WTC11 (cell line): ENCODE data around the gene LTV1.

Source experiments
- KAT7 ChIP-seq: sonication (generic); formaldehyde crosslinking; IDR thresholded peaks from 2 replicates; pipeline ENCODE4 v1.8.1; 2023; ENCODE audit warnings: missing genetic modification reagents, mild to moderate bottlenecking, borderline replicate concordance
- NFYB ChIP-seq: sonication (generic); formaldehyde crosslinking; conservative IDR thresholded peaks from 2 replicates; pipeline ENCODE4 v1.8.0; 2022; ENCODE audit warnings: low read depth, missing genetic modification reagents
- TP53 ChIP-seq: sonication (generic); formaldehyde crosslinking; IDR thresholded peaks from 2 replicates; pipeline ENCODE4 v1.8.1; 2023; ENCODE audit warnings: mild to moderate bottlenecking, missing genetic modification reagents
- TF ChIP-seq, protein P1 (sequence below): fragments of 200-600 bp; IDR thresholded peaks from 2 replicates; pipeline ENCODE4 v1.8.0; 2022; ENCODE audit warnings: antibody characterized with exemption
- TF ChIP-seq, protein P2 (sequence below): sonication (generic); formaldehyde crosslinking; IDR thresholded peaks from 2 replicates; pipeline ENCODE4 v1.8.1; 2022; ENCODE audit warnings: mild to moderate bottlenecking, missing genetic modification reagents, moderate library complexity, borderline replicate concordance
- TF ChIP-seq, protein P3 (sequence below): sonication (generic); formaldehyde crosslinking; IDR thresholded peaks from 2 replicates; pipeline ENCODE4 v1.8.1; 2023; ENCODE audit warnings: mild to moderate bottlenecking, missing genetic modification reagents
- TF ChIP-seq, protein P4 (sequence below): sonication (generic); formaldehyde crosslinking; IDR thresholded peaks from 2 replicates; pipeline ENCODE4 v1.8.0; 2023; ENCODE audit warnings: missing genetic modification reagents, mild to moderate bottlenecking, borderline replicate concordance

DNA sequence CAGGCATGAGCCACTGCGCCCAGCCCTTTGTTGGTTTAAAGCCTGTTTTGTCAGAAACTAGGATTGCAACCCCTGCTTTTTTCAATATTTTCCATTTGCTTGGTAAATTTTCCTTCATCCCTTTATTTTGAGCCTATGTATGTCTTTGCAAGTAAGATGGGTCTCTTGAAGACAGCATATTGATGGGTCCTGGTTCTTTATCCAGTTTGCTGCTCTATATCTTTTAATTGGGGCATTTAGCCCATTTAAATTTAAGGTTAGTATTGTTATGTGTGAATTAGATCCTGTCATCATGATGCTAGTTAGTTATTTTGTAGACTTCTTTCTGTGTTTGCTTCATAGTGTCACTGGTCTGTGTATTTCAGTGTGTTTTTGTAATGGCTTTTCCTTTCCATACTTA, 67.9 kb downstream of the LTV1 start:
- TF ChIP-seq, protein P1, sequence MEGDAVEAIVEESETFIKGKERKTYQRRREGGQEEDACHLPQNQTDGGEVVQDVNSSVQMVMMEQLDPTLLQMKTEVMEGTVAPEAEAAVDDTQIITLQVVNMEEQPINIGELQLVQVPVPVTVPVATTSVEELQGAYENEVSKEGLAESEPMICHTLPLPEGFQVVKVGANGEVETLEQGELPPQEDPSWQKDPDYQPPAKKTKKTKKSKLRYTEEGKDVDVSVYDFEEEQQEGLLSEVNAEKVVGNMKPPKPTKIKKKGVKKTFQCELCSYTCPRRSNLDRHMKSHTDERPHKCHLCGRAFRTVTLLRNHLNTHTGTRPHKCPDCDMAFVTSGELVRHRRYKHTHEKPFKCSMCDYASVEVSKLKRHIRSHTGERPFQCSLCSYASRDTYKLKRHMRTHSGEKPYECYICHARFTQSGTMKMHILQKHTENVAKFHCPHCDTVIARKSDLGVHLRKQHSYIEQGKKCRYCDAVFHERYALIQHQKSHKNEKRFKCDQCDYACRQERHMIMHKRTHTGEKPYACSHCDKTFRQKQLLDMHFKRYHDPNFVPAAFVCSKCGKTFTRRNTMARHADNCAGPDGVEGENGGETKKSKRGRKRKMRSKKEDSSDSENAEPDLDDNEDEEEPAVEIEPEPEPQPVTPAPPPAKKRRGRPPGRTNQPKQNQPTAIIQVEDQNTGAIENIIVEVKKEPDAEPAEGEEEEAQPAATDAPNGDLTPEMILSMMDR: no peak
- TF ChIP-seq TP53 (no peak), NFYB (CRISPR knock-in tag) (no peak), KAT7 (CRISPR knock-in tag) (no peak)
- TF ChIP-seq, protein P2, sequence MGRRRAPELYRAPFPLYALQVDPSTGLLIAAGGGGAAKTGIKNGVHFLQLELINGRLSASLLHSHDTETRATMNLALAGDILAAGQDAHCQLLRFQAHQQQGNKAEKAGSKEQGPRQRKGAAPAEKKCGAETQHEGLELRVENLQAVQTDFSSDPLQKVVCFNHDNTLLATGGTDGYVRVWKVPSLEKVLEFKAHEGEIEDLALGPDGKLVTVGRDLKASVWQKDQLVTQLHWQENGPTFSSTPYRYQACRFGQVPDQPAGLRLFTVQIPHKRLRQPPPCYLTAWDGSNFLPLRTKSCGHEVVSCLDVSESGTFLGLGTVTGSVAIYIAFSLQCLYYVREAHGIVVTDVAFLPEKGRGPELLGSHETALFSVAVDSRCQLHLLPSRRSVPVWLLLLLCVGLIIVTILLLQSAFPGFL (CRISPR knock-in tag): no peak
- TF ChIP-seq, protein P3, sequence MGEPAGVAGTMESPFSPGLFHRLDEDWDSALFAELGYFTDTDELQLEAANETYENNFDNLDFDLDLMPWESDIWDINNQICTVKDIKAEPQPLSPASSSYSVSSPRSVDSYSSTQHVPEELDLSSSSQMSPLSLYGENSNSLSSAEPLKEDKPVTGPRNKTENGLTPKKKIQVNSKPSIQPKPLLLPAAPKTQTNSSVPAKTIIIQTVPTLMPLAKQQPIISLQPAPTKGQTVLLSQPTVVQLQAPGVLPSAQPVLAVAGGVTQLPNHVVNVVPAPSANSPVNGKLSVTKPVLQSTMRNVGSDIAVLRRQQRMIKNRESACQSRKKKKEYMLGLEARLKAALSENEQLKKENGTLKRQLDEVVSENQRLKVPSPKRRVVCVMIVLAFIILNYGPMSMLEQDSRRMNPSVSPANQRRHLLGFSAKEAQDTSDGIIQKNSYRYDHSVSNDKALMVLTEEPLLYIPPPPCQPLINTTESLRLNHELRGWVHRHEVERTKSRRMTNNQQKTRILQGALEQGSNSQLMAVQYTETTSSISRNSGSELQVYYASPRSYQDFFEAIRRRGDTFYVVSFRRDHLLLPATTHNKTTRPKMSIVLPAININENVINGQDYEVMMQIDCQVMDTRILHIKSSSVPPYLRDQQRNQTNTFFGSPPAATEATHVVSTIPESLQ: no peak
- TF ChIP-seq, protein P4, sequence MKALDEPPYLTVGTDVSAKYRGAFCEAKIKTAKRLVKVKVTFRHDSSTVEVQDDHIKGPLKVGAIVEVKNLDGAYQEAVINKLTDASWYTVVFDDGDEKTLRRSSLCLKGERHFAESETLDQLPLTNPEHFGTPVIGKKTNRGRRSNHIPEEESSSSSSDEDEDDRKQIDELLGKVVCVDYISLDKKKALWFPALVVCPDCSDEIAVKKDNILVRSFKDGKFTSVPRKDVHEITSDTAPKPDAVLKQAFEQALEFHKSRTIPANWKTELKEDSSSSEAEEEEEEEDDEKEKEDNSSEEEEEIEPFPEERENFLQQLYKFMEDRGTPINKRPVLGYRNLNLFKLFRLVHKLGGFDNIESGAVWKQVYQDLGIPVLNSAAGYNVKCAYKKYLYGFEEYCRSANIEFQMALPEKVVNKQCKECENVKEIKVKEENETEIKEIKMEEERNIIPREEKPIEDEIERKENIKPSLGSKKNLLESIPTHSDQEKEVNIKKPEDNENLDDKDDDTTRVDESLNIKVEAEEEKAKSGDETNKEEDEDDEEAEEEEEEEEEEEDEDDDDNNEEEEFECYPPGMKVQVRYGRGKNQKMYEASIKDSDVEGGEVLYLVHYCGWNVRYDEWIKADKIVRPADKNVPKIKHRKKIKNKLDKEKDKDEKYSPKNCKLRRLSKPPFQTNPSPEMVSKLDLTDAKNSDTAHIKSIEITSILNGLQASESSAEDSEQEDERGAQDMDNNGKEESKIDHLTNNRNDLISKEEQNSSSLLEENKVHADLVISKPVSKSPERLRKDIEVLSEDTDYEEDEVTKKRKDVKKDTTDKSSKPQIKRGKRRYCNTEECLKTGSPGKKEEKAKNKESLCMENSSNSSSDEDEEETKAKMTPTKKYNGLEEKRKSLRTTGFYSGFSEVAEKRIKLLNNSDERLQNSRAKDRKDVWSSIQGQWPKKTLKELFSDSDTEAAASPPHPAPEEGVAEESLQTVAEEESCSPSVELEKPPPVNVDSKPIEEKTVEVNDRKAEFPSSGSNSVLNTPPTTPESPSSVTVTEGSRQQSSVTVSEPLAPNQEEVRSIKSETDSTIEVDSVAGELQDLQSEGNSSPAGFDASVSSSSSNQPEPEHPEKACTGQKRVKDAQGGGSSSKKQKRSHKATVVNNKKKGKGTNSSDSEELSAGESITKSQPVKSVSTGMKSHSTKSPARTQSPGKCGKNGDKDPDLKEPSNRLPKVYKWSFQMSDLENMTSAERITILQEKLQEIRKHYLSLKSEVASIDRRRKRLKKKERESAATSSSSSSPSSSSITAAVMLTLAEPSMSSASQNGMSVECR (CRISPR knock-in tag): no peak
